Activated CD4-positive, alpha-beta T cell treated with anti-CD3 and anti-CD28 coated beads, Interleukin-10, Interleukin-2, amounts not matched to agents 100 ng/mL and 50 ng/mL, durations not matched to agents 16 hours and 8 hours (primary cell): ENCODE measurements around the gene TTLL11.

Experiments
- DNase-seq: peaks from one replicate; pipeline ENCODE4 v3.0.0-alpha.2; 2020

Gene TTLL11

DNA sequence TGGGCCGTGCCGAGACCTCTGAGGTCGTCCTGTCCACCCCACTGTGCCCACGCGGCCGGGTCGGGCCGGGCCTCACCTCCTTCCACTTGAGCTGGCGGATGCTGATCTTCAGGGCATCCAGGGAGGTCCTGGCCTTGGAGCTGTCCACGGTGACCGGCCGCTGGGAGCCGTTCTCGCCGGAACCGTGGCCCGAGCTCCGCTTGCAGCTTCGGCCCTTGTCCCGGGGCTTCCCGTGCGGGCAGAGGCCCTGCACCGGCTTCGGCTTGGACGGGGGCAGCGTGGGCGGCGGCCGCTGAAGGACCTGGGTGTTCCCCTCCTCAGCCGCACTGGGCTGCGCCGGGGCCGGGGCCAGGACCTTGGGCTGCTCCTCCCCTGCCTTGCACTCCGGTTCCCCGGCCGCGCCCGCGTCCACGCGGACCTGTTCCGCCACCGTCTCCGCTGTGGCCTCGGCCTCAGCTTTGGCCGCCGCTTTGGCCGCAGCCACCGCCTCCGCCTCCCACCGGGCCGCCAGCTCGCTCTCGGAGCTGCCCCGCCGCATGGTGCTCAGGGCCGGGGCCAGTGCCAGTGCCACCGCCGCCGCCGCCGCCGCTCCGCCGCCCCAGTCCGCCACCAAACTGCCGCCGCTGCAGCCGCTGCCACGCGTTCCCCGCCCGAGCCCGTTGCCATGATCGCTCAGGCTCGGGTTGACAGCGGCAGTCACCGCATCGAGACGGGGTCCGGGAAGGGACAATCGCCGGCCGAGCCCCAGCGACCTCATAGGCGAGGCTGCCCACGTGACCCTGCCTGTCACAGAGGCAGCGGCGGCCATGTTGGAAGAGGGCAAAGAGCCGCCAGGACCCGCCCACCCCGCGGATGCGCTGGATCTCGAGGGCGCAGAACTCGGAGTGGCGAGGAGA lies at the start of gene TTLL11:
TSS of gene TTLL11 (minus strand) at position 698 of the 896 bp plus-strand sequence. CDS start at position 538, 160 bp downstream.
- DNase-seq = peak; percentile 97

DNA sequence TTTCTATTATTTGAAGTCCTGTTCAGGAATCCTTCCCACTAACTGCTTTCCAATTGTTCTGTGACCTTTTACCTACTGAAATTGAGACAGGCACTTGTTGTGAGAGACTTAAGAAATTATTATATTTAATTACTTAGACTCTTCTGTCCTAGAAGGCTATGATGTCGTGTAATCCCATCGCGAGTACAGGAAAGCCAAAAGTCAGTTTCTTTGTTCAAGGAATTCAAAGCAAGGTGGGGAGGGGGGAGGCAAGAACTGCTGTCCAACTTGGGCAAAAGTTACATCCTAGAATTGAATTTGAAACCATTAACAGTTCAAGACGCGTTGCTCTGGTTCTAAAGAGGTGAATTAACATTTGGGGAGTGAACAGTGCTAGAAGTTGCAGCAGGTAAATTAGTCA lies 48.6 kb upstream of the TTLL11 start:
- no peak for DNase-seq

GRCh38 chr9:122140368-122141193 lies 47.5 kb upstream of the TTLL11 start:
- DNase-seq = no peak

DNA sequence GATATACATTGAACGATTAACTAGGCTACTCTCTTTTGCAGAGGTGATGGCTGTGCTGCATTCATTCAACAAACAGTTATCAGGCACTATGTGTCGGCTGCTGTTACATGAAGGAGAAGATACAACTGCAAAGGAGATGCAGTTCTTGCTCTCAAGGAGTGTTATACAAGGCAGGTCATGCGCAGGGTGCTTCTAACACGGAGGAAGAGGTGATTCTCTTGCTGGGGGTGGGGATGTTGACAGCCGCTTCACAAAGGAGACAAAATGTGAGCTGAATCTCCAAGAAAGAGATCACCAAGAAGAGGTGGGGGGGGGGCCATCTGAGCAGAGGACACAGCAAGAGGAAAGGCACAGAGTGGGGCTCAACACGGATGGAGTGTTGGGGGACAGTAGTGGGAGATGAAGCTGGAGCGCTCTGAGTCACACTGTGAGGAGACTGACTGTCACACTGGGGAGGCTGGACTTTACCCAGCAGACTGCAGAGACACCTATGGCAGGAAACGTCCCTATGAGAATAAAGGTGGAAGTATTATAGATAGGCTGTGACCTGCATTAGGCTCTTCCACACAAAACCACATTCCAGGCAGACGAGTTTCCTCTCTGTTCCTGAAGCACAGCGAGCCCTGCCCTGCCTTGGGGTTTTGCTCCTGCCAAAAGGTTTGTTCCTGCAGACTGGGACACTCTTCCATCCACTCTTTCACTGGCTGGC lies 45.6 kb upstream of the TTLL11 start:
- no peak for DNase-seq

GRCh38 chr9:122135529-122135859 lies 42.4 kb upstream of the TTLL11 start:
- no peak for DNase-seq

- no peak for DNase-seq
Measured at GRCh38 chr9:122134822-122135528, 41.9 kb upstream of the TTLL11 start.

- DNase-seq = no peak
Measured at GRCh38 chr9:122133984-122134535, 41.0 kb upstream of the TTLL11 start.

- DNase-seq = no peak
Measured at GRCh38 chr9:122133263-122133983, 40.3 kb upstream of the TTLL11 start.

- DNase-seq = no peak
Measured at GRCh38 chr9:122132539-122132938, 39.4 kb upstream of the TTLL11 start.

DNA sequence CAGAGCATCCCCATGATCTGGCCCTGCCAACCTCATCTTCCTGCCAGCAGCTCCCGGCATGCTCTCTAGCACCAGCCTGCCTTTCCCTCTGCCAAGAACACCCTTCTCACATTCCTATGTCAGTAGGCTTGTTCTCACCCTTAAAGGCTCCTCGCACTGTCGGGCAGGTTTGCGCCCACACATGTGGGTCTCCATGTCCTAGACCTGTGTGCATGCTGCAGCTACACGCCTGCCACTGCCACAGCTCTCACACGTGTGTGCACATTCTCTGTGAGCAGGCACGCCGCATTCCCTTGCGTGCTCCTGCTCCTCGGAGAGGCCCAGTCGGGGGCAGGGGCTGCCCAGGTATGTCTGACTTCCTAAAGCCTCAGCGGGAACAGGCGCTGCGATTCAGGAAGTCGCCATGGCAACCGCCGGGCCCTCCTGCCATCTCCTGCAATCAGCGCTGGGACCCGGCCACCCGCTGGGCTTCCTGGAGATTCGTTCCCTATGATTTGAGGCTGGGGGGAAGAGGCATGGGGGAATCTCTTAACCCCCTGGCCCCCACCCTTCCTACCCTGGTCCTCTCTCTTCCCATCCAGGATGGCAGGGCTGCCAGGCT lies 38.4 kb upstream of the TTLL11 start:
- no peak for DNase-seq

GRCh38 chr9:122130837-122131236 lies 37.7 kb upstream of the TTLL11 start:
- DNase-seq = no peak

DNA sequence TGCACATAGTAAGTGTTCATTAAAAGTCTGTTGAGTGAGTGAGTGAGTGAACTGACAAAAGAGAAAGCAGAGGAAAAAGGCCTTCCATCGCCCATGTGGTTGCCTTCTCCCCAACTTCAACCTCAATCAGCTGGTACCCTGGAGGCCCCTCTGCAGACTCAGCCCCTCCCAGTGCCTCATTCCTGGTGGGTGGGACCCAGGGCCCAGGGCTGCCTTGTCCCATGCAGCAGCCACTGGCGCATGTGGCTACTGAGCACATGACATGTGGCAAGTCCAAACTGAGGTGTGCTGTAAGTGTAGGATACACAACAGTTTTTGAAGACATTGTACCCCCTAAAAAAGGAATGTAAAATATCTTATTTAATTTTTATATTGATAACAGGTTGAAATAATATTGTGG lies 36.9 kb upstream of the TTLL11 start:
- DNase-seq = no peak

DNA sequence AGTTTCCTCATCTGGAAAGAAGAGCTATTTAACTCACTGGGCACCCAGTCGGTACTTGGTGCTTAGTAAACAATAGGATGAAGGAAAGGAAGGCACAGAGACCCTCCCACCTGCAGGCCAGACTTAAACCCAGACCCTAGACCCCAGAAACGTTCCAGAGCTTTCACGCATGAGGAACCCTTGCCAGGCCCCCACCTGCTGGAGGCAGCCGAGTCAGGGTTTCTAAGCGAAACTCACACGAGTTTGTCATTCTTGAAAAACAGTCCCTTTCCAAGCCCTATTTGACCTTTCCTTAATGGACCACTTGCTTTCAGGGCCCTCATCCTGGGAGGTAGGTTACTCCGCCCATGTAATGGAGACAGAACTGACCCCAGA lies 35.8 kb upstream of the TTLL11 start:
- no peak for DNase-seq

- DNase-seq = no peak
Measured at GRCh38 chr9:122128007-122128968, 35.2 kb upstream of the TTLL11 start.

GRCh38 chr9:122127396-122127798 lies 34.3 kb upstream of the TTLL11 start:
- no peak for DNase-seq

DNA sequence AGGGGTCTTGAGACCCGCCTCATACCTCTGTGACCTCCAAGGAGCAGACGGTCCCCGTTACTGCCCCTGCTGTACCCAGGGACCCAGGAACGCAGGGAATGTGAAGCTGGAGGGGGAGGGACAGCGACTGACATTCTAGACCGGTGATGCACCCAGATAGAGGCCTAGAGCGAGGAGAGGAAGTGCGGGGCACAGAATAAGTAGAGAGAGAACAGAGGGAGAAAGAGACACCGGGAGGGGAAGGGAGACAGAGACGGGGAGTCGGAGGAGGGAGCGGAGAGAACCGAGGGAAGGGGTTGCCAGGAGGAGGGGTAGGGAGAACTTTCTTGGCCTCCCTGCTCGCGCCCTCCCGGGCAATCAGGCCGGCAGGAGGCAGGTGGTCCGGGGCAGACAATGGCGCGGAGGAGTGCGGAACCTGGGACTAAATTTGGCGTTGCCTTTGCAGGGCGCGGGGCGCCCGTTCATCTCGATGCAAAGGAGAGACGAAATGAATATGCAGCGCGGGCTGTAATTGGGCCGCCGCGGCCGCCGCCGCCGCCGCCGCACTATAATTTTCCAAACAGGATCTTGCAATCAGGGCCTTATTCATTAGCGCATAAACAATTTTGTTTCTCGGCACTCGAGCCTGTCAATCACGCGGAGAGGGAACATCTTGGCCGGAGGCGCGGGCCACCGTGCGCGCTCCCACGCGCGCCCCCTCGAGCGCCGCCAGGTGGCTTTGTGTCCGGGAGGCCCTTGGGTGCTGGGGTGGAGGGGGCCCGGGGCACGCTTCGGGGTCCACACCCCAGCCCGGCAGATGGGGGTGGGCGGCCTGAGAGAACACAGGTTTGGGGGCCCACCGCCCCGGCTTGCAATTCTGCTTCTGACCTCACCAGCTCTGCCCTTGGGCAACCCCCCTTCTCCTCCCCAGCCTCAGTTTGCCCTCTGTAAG lies 33.5 kb upstream of the TTLL11 start:
- no peak for DNase-seq

DNA sequence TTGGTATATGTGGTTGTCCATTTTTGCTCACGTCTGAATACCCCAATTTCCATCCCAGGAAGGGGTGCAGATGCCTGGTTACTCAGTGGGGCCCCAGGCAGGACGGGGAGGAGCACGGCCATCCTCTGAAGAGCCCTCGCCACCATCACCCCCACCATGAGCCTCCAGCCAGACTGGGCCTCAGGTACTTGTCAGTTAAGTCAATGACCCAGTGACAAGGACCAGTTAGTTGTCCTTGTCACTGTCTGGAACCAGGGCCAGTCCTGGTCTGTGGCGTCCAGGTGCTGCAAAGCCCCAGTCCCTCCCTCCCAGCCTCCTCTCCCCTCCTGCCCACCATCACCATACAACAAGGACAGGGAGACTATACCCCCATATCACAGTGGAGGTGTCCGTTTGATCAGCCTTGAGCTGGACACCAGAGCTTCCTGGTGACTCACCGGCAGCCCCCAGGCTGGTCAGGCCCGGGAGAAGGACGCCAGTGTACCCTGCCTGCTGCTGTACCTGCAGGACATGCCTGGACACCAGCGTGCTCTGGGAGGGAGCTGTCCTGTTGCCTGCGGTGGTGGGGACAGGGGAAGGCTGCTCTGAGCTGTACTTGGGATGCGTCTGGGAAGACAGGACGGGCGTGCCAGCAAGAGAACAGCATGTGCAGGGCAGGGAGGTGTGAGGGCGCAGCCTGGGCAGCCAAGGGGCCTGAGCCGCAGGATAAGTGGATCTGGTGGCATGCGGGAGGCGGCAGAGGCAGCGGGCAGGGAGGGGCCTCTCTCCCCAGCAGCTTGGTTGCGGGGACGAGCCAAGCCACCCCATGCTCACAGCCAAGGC lies 32.6 kb upstream of the TTLL11 start:
- DNase-seq = no peak

DNA sequence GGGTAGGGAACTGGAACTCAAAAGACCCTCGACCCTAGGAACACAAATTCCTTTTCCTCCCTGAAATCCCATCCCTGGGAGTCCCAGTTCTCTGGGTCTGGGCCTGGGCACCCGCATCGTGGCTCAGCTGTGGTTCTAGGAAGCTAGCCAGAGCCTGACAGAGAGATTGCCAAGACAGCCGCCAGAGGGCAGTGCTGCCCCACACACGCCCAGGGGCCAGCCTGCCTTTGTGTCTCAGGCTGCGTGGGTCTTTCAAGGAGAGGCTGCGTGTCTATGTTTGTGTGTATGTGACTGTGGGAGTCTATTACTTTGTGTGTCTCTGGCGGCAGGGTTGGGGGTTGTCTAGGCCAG lies 32.0 kb upstream of the TTLL11 start:
- DNase-seq = peak; percentile 80
